A673 (cell line): ENCODE measurements around the gene HDAC4. TPM values are rescaled to one million over a fixed set of nuclear protein-coding genes. Genes with fewer than 3 reads are reported as not detected.

Experiments
- BruUV-seq: library from RNA; stranded (reverse); fragments of 400-500 nt; replicated peaks from 2 replicates; lab custom pipeline; 2021; lab: Mats Ljungman, UMichigan
- CTCF ChIA-PET: fragments of 300-600 bp; sonication (Branson Sonifier 250); formaldehyde crosslinking; loops from one replicate; lab custom pipeline; 2022; ENCODE audit warnings: antibody characterized with exemption; lab: Charles Lee
- POLR2A ChIA-PET: fragments of 300-600 bp; sonication (Branson Sonifier 250); formaldehyde crosslinking; loops from one replicate; lab custom pipeline; 2022; ENCODE audit warnings: antibody characterized with exemption; ENCODE audit not compliant: low non-redundant PET; lab: Charles Lee
- DNase-seq: peaks from one replicate; pipeline ENCODE4 v3.0.0-alpha.2; 2015; ENCODE audit warnings: low spot score
- H3K27ac ChIP-seq: fragments of 200-600 bp; sonication (generic); 2 replicates; pipeline ENCODE4 v1.5.1; 2016; ENCODE audit warnings: mixed run types, low read depth, mild to moderate bottlenecking, mixed read lengths, antibody characterized with exemption, low read length; ENCODE audit not compliant: poor library complexity, severe bottlenecking
- H3K27me3 ChIP-seq: fragments of 200-600 bp; sonication (generic); replicated peaks from 2 replicates; pipeline ENCODE4 v1.6.1; 2017; ENCODE audit warnings: mixed run types, low read depth, mild to moderate bottlenecking, mixed read lengths, antibody characterized with exemption, low read length; ENCODE audit not compliant: insufficient read depth, poor library complexity
- H3K36me3 ChIP-seq: fragments of 200-600 bp; sonication (generic); 2 replicates; pipeline ENCODE4 v1.6.1; 2016; ENCODE audit warnings: mixed run types, mild to moderate bottlenecking, mixed read lengths, antibody characterized with exemption, low read length; ENCODE audit not compliant: insufficient read depth, poor library complexity, severe bottlenecking
- H3K4me1 ChIP-seq: fragments of 200-600 bp; sonication (generic); 2 replicates; pipeline ENCODE4 v1.6.1; 2017; ENCODE audit warnings: mixed run types, mild to moderate bottlenecking, mixed read lengths, antibody characterized with exemption, low read length; ENCODE audit not compliant: insufficient read depth, poor library complexity, severe bottlenecking
- H3K4me3 ChIP-seq: fragments of 200-600 bp; sonication (generic); 2 replicates; pipeline ENCODE4 v1.5.1; 2016; ENCODE audit warnings: low read depth, mixed run types, mild to moderate bottlenecking, mixed read lengths, low read length; ENCODE audit not compliant: poor library complexity, severe bottlenecking
- H3K9me3 ChIP-seq: fragments of 200-600 bp; sonication (generic); 2 replicates; pipeline ENCODE4 v1.6.1; 2016; ENCODE audit warnings: mixed run types, low read depth, mild to moderate bottlenecking, mixed read lengths, antibody characterized with exemption, low read length; ENCODE audit not compliant: poor library complexity, severe bottlenecking
- EZH2 ChIP-seq: fragments of 200-600 bp; sonication (generic); IDR thresholded peaks from 2 replicates; pipeline ENCODE4 v1.6.1; 2017; ENCODE audit warnings: borderline replicate concordance, low read depth, mild to moderate bottlenecking, mixed read lengths, antibody characterized with exemption, low read length; ENCODE audit not compliant: poor library complexity, severe bottlenecking
- intact Hi-C: fragments of 100-400 bp; cut with micrococcal nuclease; formaldehyde crosslinking; loops from one replicate; pipeline ENCODE4 v1.10.0; 2022; ENCODE audit not compliant: unreplicated experiment
- total RNA-seq: library from RNA; stranded (reverse); gene quantifications from 2 replicates; pipeline ENCODE4 v1.2.3, GENCODE V29; 2021
- TF ChIP-seq, protein P1 (sequence below): fragments of 300-800, 200-600 bp; sonication (generic); conservative IDR thresholded peaks from 2 replicates; pipeline ENCODE4 v1.5.1; 2017; ENCODE audit warnings: low read depth, mild to moderate bottlenecking, antibody characterized with exemption, low read length, moderate library complexity, mixed read lengths

HDAC4 gene
- total RNA-seq, 1 experiment from 2014 or later, result 40.0 TPM

DNA sequence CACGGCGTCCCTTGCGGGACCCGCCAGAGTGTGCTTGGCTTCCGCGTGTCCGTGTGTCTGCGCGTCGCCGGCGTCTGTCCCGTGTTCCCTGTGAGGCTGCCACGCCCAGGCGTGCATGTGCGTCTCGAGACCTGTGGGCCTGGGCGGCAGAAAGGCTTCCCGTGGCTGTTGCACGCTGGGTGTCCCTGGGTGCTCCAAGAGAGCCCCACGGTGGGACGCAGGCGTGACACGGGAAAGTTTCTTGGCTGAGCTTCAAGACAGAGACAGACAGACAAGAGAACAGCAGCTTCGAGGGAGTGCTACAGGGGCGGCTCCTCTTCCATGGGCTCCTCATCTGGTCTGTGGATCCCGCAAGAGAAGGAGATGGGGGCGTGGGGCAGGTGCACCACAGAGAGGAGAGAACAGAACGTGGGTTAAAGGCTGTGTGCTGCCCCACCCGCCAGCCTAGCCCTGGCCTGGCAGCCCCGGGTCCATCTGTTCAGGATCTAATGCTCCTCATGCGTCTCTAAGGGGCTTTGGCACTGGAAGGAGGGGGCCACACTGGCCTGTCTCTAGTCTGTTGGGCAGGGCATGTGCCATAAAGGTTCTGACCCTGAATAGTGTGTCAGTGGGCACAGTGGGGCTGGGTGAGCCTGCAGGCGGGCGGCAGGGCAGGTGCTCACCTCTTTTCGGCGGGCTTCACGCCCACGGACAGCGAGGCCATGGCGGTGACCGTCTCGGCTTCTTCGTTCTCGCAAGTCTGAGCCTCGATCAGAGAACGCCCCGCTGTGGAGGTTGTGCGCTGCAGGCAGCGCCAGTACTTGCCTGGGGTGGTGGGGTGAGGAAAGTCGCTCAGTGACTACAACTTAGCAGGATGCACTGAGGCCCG lies 347.8 kb downstream of the HDAC4 start:
- intact Hi-C loops, result no loop called here
- no peak for TF ChIP-seq EZH2
- TF ChIP-seq, protein P1, sequence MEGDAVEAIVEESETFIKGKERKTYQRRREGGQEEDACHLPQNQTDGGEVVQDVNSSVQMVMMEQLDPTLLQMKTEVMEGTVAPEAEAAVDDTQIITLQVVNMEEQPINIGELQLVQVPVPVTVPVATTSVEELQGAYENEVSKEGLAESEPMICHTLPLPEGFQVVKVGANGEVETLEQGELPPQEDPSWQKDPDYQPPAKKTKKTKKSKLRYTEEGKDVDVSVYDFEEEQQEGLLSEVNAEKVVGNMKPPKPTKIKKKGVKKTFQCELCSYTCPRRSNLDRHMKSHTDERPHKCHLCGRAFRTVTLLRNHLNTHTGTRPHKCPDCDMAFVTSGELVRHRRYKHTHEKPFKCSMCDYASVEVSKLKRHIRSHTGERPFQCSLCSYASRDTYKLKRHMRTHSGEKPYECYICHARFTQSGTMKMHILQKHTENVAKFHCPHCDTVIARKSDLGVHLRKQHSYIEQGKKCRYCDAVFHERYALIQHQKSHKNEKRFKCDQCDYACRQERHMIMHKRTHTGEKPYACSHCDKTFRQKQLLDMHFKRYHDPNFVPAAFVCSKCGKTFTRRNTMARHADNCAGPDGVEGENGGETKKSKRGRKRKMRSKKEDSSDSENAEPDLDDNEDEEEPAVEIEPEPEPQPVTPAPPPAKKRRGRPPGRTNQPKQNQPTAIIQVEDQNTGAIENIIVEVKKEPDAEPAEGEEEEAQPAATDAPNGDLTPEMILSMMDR, result no peak
- DNase-seq, result no peak

DNA sequence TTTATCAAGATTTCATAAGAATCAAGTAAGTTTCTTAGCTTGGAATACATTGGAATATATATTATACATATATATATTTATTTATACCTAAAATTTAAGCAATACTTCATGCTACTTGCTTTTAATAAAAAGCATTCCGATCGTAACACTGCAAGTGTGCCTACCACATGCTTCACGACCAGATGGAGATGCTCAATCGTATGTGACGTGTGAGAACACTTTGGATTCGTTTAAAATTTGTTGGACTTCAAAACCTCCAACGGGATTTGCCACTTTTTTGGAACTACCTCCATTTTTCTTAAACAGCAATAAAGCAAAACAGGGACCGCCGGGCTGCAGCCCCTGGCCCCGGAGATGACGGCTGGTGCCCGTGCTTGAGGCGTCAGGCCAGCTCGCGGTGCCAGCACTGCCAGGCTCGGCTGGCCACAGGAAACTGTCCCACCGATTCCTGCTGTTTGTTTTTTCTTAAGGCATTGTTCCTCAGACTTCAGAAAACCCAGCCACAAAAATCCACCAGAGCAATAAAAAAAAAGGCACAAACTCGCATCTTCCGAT lies 348.9 kb downstream of the HDAC4 start:
- POLR2A ChIA-PET, result no interaction called here
- intact Hi-C loops, result no loop called here

More for the DNA sequence above, 347.8 kb downstream of the HDAC4 start:
- H3K36me3 ChIP-seq, result no peaks in the 10 kb centered on the region
- H3K4me1 ChIP-seq, result no peaks in the 10 kb centered on the region
- no TSS peak for BruUV-seq
- H3K27ac ChIP-seq, result no peak overlapping the region
- no peaks in the 10 kb centered on the region for H3K9me3 ChIP-seq
- ChIA-PET CTCF (no interaction called here), POLR2A (no interaction called here)
- H3K4me3 ChIP-seq, result no peak overlapping the region
- no peaks in the 10 kb centered on the region for H3K27me3 ChIP-seq

DNA sequence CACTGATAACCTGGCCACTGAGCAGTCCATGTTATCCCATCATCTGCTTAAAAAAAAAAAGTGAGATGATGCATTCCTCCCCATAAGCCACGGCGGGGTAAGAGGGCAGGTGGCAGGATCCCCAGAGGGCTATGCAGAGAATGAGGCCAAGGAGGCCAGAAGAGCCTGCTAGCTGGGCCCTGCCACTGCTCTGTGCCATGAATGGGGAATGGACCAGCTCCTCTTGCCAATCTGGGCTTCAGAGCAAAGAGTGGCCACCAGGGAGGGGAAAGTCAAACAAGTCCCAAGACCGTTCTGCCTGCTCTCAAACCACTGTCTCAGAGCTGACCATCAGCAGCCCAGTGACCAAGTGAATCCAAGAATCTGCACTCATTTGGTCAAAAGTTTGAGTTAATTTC lies 350.6 kb downstream of the HDAC4 start:
- DNase-seq, result no peak
- intact Hi-C loops, result no loop called here

More for the DNA sequence above, 348.9 kb downstream of the HDAC4 start:
- H3K27me3 ChIP-seq, result no peaks in the 10 kb centered on the region
- H3K36me3 ChIP-seq, result no peaks in the 10 kb centered on the region
- BruUV-seq, result no TSS peak
- DNase-seq, result no peak
- no peak overlapping the region for H3K27ac ChIP-seq
- no peaks in the 10 kb centered on the region for H3K9me3 ChIP-seq
- TF ChIP-seq, protein P1, result no peak
- no peak for TF ChIP-seq EZH2
- CTCF ChIA-PET, result no interaction called here
- H3K4me1 ChIP-seq, result no peaks in the 10 kb centered on the region
- no peak overlapping the region for H3K4me3 ChIP-seq

More for the DNA sequence above, 350.6 kb downstream of the HDAC4 start:
- POLR2A ChIA-PET, result no interaction called here
- TF ChIP-seq EZH2, result no peak
- TF ChIP-seq, protein P1, result no peak
- no peak overlapping the region for H3K27ac ChIP-seq
- H3K9me3 ChIP-seq, result no peaks in the 10 kb centered on the region
- H3K27me3 ChIP-seq, result no peaks in the 10 kb centered on the region
- no peaks in the 10 kb centered on the region for H3K36me3 ChIP-seq
- no peak overlapping the region for H3K4me3 ChIP-seq
- no peaks in the 10 kb centered on the region for H3K4me1 ChIP-seq
- CTCF ChIA-PET, result no interaction called here
- no TSS peak for BruUV-seq
